ENCODE results near the gene SLC50A1.

SLC50A1 gene

DNA sequence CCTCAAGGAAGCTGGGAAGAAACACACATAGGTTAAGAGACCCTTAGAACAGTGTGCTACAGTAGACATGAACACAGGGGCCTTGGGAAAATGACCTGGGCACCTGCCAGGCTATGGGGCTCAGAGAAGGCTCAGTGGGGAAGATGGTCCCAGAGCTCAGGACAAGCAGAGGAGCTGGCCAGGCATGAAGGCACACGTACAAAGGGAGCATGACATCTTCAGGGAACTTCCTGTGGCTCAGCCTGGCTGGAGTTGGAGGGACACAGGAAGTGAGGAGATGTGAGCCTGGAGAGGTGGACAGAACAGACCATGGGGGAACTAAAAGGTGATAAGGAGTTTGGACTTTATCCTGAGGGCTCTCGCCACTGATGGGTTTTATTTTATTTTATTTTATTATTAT lies 3.8 kb upstream of the SLC50A1 start:
- TF ChIP-seq, protein P1, sequence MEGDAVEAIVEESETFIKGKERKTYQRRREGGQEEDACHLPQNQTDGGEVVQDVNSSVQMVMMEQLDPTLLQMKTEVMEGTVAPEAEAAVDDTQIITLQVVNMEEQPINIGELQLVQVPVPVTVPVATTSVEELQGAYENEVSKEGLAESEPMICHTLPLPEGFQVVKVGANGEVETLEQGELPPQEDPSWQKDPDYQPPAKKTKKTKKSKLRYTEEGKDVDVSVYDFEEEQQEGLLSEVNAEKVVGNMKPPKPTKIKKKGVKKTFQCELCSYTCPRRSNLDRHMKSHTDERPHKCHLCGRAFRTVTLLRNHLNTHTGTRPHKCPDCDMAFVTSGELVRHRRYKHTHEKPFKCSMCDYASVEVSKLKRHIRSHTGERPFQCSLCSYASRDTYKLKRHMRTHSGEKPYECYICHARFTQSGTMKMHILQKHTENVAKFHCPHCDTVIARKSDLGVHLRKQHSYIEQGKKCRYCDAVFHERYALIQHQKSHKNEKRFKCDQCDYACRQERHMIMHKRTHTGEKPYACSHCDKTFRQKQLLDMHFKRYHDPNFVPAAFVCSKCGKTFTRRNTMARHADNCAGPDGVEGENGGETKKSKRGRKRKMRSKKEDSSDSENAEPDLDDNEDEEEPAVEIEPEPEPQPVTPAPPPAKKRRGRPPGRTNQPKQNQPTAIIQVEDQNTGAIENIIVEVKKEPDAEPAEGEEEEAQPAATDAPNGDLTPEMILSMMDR (conservative IDR thresholded peaks at IDR 0.05) = no peak

GRCh38 chr1:155133799-155134281 lies 1.8 kb upstream of the SLC50A1 start:
- TF ChIP-seq, protein P1 (conservative IDR thresholded peaks at IDR 0.05) = no peak
- peak overlapping the region; percentile 100 for H3K27ac ChIP-seq

More for the DNA sequence above, 3.8 kb upstream of the SLC50A1 start:
- H3K27ac ChIP-seq = peak overlapping the region; percentile 100

GRCh38 chr1:155134322-155134721 lies 1.3 kb upstream of the SLC50A1 start:
- H3K27ac ChIP-seq = peak overlapping the region; percentile 100
- TF ChIP-seq, protein P1 (conservative IDR thresholded peaks at IDR 0.05) = no peak

DNA sequence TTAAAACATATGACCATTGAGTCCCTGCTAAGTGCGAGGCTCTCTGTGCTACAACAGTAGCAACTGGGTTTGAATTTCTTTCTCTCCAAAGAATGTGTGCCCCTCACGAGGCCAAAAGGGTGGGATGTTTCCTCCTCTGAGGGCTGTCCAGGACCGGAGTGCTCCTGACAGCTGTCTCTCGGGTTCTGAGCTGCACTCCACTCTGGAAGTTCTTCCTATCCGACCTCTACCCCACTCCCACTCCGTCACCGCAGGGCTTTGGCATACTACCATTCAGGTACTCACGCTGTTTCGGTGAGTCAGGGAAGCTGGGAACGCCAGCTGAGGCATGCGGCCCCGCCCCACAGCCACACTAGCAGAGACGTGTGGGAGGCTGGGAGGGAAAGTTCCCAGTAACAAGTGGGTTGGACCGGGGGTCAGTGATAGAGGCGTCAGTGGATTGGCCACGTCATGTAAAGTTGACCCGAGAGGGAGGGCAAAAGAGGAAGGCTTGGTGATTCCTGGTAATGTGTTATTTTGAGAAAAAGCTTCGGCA lies 705 bp upstream of the SLC50A1 start:
- H3K27ac ChIP-seq = peak overlapping the region; percentile 100
- TF ChIP-seq, protein P1 (conservative IDR thresholded peaks at IDR 0.05) = no peak

GRCh38 chr1:155136748-155137147 lies 1.1 kb downstream of the SLC50A1 start:
- peak overlapping the region; percentile 100 for H3K27ac ChIP-seq
- TF ChIP-seq, protein P1 (conservative IDR thresholded peaks at IDR 0.05) = no peak

DNA sequence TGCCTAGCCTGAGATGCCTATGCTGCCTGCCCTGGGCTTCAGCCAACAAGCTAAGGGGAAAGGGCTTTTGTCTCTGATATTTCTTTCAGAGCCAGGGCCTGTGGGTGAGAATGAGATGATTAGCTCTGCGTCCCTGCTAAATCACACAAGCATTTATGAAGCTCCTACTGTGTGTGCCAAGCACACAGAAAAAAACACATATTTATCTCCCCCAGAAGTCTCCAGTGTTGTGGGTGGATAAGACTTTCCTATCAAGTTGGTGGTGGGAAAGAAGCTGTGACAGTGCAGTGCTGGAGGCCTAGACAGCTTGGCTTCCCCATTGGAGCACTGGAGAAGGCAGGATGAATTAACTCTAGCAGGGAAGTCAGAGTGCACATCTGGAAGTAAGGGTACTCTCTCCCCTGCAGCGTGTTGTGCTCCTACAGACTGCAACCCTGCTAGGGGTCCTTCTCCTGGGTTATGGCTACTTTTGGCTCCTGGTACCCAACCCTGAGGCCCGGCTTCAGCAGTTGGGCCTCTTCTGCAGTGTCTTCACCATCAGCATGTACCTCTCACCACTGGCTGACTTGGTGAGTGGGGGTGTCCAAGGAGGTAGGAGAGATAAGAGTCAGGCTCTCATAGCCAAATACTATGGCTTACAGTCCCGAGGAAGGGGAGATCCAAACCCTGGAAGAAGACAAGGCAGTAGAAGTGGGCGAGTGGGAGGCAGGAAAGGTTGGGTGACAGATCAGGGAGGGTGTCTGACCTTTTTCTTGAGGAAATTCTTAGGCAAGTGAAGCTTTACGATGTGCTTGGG lies 1.7 kb downstream of the SLC50A1 start:
- TF ChIP-seq, protein P1 (conservative IDR thresholded peaks at IDR 0.05) = no peak
- H3K27ac ChIP-seq = peak overlapping the region; percentile 100

DNA sequence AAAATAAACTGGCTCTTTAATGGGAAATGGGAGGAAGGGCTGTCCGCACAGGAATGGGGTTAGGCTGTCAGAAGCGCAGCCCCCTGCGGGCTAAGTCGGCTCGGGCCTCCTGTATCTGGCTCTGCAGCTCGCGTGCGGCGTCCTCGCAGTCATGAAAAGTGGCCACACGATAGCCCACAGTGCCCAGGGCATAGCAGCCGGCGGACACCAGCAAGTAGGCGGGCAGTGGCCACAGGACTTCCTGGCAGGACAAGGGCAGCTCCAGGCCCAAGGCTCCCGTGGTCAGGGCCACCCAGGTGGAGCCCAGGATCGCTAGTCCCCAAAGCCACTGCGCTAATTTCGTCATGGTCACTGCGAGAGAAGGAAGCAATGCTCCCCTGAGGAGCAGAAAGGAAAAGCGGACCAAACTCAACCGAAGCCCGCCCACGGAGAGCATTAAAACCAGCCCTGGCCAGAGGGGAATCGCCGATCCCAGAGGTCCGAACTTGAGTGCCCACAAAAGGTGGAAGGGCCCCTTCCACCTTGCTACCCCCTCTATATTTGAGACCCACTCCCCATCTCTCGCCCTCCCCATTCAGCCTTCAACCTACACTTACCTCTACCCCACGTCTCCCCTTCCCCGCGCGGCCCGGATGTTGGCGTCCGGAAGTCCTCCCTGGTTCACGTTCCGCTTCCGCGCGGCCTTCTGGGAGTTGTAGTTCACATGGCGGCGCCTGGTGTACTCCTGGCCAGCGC lies 4.4 kb downstream of the SLC50A1 start, which contains the start of gene DPM3:
TSS of gene DPM3 (minus strand) at position 637 of the 735 bp plus-strand sequence. CDS start at position 346, 291 bp downstream.
- TF ChIP-seq, protein P1 (conservative IDR thresholded peaks at IDR 0.05) = no peak
- H3K27ac ChIP-seq = peak within 1 kb of the TSS; percentile 88

Measured in VCaP (cell line).